HUES6 (cell line): Measurements from ENCODE around the gene FBLN5.
A peak's percentile ranks its signal among the peaks of the same experiment; 100 is the strongest.

Experiments used
- H3K27ac ChIP-seq: 2 replicates; pipeline ENCODE4 v1.7.0; 2013; ENCODE audit warnings: low read depth, mild to moderate bottlenecking, low read length, inconsistent platforms
- H3K27me3 ChIP-seq: 2 replicates; pipeline ENCODE4 v1.6.1; 2013; ENCODE audit warnings: low read length; ENCODE audit not compliant: control insufficient read depth, insufficient read depth
- H3K36me3 ChIP-seq: 2 replicates; pipeline ENCODE4 v1.6.1; 2013; ENCODE audit warnings: low read length; ENCODE audit not compliant: control insufficient read depth, insufficient read depth
- H3K4me1 ChIP-seq: 2 replicates; pipeline ENCODE4 v1.6.1; 2013; ENCODE audit warnings: low read length; ENCODE audit not compliant: control insufficient read depth, insufficient read depth
- H3K4me3 ChIP-seq: 2 replicates; pipeline ENCODE4 v1.5.1; 2013; ENCODE audit warnings: low read depth, low read length
- H3K9ac ChIP-seq: one replicate; pipeline ENCODE4 v1.6.1; 2013; ENCODE audit warnings: mild to moderate bottlenecking, low read length
- H3K9me3 ChIP-seq: 2 replicates; pipeline ENCODE4 v1.6.1; 2013; ENCODE audit warnings: low read depth, low read length; ENCODE audit not compliant: control insufficient read depth, insufficient read depth

Gene FBLN5

DNA sequence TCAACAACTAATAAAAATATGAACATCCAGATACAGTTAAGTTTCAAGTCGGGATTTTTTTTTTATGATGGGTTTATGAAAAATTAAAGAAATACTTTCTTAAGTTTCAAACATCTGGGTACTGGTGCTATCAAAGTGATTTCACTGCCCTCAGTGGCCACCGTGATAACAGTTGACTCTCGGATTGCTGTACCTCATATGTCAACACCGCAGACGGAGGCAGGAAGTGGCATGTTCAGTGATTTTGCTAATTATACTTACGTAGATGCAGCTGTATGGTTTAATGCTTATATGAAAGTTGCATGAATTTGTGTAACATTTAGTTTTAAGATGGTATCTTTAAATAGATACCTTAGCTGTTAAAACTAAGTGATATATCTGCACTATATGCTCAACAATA, 20.8 kb upstream of the FBLN5 start:
- Histone ChIP-seq H3K36me3 (peaks cover 35% of the 10 kb centered on the region), H3K9me3 (no peaks in the 10 kb centered on the region), H3K4me1 (no peaks in the 10 kb centered on the region; the same call in 1 of the 2 replicates), H3K4me3 (no peak overlapping the region), H3K27me3 (no peaks in the 10 kb centered on the region), H3K27ac (no peak overlapping the region), H3K9ac (no peak overlapping the region)

DNA sequence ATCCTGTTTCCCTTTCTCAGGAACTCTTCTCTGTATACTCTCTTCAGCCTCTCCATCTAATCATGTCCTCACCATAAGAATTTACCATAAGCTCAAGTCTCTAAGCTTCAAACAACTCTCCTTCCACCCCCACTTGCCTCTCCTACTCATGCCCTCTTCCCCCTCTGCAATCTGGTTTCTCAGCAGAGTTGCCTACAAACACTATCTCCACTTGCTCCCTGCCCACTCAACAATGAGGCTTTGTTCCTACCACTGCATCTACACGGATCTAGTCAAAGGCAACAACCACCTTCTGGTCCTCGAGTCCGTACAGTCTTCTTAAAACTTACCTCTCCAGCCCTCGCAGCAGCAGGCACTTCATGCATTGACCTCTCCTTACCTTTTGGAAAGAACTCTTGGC, 17.2 kb upstream of the FBLN5 start:
- Histone ChIP-seq H3K27ac (no peak overlapping the region), H3K36me3 (peaks cover 16% of the 10 kb centered on the region)

DNA sequence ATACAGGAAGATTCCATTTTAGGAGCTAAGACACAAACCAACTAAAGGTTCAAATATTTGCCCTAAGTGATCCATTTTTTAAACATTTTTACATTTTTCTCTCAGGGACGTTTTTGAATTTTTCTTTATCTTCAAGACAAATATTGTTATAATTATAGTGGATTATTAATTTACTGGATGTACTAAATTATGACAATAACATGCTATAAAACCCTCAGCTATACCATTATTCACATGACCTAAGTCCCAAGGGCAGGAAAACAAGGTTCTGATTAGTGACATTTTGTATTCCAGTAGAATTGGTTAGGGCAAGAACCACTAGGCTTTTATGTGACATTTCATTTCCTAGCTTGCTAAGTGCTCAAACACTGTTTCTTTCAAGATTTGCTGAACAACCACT, 16.5 kb upstream of the FBLN5 start:
- Histone ChIP-seq H3K4me1 (no peaks in the 10 kb centered on the region; the same call in 1 of the 2 replicates), H3K27me3 (no peaks in the 10 kb centered on the region)

More for the DNA sequence above, 17.2 kb upstream of the FBLN5 start:
- Histone ChIP-seq H3K27me3 (no peaks in the 10 kb centered on the region), H3K9ac (no peak overlapping the region), H3K4me3 (no peak overlapping the region), H3K4me1 (no peaks in the 10 kb centered on the region; the same call in 1 of the 2 replicates), H3K9me3 (no peaks in the 10 kb centered on the region)

DNA sequence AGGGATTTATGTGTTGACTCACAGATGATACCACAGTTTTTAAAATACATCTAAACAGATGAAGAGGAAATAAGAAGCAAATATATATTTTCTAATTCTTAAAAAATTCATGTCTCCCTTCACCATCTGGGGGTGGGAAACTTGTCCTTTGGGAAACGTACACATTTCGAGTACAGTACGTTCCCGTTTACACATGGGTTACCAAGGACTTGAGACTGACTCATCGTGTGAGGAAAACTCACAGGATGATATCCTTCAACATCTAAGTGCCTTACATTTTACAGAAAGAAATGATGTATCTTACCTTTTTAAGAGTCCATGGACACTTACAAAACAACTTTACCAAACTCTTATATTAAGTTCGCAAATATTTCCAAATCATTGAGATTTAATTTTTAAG, 16.0 kb upstream of the FBLN5 start:
- Histone ChIP-seq H3K27ac (no peak overlapping the region), H3K9ac (no peak overlapping the region), H3K36me3 (peaks cover 3% of the 10 kb centered on the region), H3K9me3 (no peaks in the 10 kb centered on the region), H3K4me3 (no peak overlapping the region), H3K4me1 (no peaks in the 10 kb centered on the region; the same call in 1 of the 2 replicates), H3K27me3 (no peaks in the 10 kb centered on the region)

More for the DNA sequence above, 16.5 kb upstream of the FBLN5 start:
- peaks cover 9% of the 10 kb centered on the region for H3K36me3 ChIP-seq
- H3K4me3 ChIP-seq = no peak overlapping the region
- H3K27ac ChIP-seq = no peak overlapping the region
- no peaks in the 10 kb centered on the region for H3K9me3 ChIP-seq
- H3K9ac ChIP-seq = no peak overlapping the region

DNA sequence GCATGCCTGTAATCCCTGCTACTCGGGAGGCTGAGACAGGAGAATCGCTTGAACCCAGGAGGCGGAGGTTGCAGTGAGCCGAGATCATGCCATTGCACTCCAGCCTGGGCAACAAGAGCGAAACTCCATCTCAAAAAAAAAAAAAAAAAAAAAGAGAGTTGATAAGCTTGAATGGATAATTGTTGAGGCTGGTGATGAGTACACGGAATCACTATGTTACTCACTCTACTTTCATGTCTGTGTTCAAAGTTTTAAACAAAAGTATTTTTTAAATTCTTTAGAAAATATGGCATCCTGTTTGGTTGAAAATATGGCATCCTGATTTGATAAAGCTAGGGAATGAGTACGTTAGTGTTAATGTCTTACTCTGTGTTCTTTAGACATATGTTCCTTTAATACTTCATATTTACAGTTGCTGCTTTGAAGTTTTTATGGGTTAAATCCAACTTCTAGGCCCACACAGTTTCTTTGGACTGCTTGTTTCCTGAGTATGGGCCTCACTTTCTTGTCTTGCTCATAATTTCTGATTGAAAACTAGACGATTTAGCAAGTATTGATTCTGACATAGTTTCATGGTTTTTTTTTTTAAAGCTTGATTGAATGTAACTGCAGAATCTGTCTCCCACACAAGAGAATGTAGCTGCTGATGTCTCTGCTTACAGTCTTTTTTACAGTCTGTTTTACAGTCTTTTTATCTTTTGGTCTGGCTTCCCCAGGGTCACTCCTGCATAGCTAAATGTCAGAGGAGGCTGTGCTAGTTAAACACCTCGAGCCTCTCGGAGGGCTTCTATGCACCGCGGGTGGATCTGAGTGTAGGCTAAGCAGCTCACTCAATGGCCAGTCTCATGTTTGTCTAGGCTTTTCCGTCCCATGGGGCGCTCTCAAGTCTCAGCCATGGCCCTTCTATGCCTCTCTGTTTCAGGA, 14.1 kb upstream of the FBLN5 start:
- Histone ChIP-seq H3K27me3 (no peaks in the 10 kb centered on the region), H3K36me3 (no peaks in the 10 kb centered on the region), H3K9me3 (no peaks in the 10 kb centered on the region), H3K9ac (no peak overlapping the region), H3K27ac (no peak overlapping the region), H3K4me3 (no peak overlapping the region), H3K4me1 (no peaks in the 10 kb centered on the region; the same call in 1 of the 2 replicates)

DNA sequence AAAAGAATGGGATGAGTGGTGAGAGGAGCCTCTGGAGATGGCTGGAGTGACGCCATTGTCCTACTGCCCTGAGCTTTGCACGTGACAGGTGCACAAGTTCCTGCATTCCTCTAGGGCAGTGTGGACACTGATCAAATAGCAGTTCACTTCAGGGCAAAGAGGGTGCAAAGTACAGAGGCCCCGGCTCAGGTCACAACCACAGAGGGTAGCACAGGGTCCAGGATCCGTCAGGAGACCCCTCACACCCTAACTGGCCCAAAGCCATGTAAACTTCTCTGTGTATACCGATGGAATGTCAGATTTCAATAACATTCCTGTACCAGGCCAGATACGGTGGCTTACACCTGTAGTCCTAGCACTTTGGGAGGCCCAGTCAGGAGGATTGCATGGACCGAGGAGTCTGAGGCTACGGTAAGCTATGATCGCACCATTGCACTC, 10.4 kb upstream of the FBLN5 start:
- Histone ChIP-seq H3K4me3 (no peak overlapping the region), H3K4me1 (no peaks in the 10 kb centered on the region), H3K9ac (no peak overlapping the region), H3K27me3 (no peaks in the 10 kb centered on the region), H3K9me3 (no peaks in the 10 kb centered on the region), H3K36me3 (no peaks in the 10 kb centered on the region), H3K27ac (no peak overlapping the region)

DNA sequence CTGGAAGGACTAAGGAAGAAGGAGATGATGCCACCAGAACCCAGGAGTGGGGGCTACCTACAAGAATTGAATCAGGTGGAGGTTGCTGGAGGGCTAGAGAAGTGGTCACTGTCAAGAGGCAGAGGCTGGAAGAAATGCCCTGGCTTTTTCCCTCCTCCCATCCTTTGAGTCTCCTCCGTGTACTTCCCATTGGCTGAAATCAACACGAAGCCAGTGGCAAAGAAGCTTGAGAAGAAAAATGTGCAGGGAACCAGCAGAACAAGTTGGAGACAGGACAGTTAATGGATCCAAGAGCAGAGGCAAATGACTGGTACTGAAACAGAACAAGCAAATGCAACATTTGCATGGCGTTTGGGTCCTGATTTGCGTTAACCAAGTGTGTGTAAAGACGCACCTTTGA, 9.1 kb upstream of the FBLN5 start:
- Histone ChIP-seq H3K9ac (no peak overlapping the region), H3K36me3 (no peaks in the 10 kb centered on the region), H3K4me1 (no peaks in the 10 kb centered on the region), H3K27me3 (no peaks in the 10 kb centered on the region), H3K4me3 (no peak overlapping the region), H3K9me3 (no peaks in the 10 kb centered on the region), H3K27ac (no peak overlapping the region)

DNA sequence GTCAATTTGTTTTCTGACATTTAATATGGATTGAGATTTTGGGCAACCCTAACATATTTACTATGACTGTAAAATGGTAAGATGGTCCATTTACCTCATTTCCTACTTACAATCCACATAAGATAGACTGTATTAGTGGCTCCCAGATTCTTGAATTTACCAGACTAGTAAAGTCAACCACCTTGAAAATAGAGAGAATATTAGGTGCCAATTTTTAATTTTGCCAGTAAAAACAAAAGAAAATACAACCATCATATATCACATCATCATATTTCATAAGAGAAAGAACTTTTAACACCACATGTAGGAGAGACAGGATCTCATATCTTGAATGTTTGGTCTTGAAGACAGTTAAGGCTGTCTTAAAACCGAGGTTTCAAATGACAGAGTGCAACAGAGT, 7.7 kb upstream of the FBLN5 start:
- Histone ChIP-seq H3K9ac (no peak overlapping the region), H3K9me3 (no peaks in the 10 kb centered on the region), H3K4me1 (no peaks in the 10 kb centered on the region), H3K27ac (no peak overlapping the region), H3K36me3 (no peaks in the 10 kb centered on the region), H3K4me3 (no peak overlapping the region), H3K27me3 (no peaks in the 10 kb centered on the region; the same call in 1 of the 2 replicates)

DNA sequence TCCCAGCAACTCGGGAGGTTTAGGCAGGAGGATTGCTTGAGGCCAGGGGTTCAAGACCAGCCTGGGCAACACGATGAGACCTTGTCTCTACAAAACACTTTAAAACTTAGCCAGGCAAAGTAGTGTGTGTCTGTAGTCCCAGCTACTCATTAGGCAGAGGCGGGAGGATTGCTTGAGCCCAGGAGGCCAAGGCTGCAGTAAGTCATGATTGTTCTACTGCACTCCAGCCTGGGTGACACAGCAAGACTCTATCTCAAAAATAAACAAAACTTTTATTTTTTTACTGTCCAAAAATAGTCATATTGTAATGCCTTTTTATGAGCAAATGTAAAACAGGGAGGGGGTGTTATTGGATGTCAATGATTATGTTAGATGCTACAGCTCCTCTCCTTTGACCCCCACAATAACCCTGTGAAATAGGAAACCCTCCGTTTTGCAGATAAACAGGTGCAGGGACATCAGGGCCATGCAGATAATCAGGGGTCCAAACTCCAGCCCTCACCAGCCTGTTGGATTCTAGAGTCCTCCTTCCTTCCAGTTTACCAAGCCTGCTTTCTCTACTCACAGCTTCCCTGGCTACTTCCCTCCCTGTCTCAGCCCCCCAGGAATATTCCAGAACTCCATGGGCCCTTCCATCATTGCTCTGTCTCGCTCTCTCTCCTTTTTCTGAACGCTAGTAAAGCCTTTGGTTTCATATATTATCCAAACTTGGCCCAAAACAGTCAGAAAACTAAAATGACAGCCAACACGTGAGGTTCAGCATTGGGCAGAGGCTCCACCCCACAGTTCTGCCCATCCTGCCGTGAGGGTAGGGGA, 5.9 kb upstream of the FBLN5 start:
- no peak overlapping the region for H3K9ac ChIP-seq
- no peaks in the 10 kb centered on the region for H3K36me3 ChIP-seq
- no peak overlapping the region for H3K27ac ChIP-seq
- H3K9me3 ChIP-seq = no peaks in the 10 kb centered on the region
- peaks cover 13% of the 10 kb centered on the region for H3K27me3 ChIP-seq
- H3K4me3 ChIP-seq = no peak overlapping the region
- 0 out of 2 replicates have a peak, but pooled peaks cover under 1% of the 10 kb centered on the region for H3K4me1 ChIP-seq

DNA sequence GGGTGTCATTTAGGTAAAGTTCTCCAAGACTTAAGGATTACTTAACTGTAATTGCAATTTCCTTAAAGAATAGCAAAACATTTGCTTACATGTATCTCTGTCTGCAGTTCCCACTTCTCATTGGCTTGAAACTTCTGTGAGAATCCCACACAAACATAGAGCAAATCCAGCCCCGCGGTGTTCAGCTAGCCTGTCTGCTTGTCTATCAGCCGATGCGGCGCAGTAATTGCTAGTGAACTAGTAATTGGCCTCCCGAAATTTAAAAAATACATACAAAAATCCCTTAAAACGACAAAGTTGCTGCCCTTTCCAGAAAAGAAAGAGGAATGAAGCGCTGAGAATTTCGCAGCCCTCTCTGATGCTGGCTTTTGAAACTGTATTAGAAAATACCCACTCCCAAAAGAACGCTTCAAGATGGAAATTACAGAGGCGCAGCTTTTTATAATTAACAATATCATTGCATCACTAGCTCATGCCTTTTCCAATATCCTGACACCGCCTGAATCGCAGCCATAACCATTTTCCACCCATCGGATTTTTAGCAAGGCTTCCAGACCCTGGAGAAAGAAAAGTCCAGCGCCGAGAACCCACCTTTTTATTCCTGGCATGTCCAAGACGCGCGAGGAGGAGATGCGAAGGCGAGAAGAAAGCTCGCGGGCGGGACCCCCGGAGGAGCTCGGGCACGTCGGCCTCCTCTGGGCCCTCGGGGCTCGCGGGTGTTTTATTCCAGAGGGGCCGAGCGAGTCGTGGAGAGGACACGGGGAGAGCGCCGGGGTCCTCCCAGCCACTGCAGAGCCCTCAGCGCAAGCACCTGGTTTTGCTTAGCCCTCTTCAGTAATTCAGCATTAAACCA, 646 bp downstream of the FBLN5 start:
- Histone ChIP-seq H3K4me3 (peak overlapping the region; percentile 79), H3K27me3 (peaks cover 44% of the 10 kb centered on the region), H3K36me3 (no peaks in the 10 kb centered on the region), H3K4me1 (peaks cover 13% of the 10 kb centered on the region), H3K27ac (no peak overlapping the region), H3K9ac (peak overlapping the region; percentile 63), H3K9me3 (no peaks in the 10 kb centered on the region)
